Measurements from ENCODE around the gene SAMD10.

DNA sequence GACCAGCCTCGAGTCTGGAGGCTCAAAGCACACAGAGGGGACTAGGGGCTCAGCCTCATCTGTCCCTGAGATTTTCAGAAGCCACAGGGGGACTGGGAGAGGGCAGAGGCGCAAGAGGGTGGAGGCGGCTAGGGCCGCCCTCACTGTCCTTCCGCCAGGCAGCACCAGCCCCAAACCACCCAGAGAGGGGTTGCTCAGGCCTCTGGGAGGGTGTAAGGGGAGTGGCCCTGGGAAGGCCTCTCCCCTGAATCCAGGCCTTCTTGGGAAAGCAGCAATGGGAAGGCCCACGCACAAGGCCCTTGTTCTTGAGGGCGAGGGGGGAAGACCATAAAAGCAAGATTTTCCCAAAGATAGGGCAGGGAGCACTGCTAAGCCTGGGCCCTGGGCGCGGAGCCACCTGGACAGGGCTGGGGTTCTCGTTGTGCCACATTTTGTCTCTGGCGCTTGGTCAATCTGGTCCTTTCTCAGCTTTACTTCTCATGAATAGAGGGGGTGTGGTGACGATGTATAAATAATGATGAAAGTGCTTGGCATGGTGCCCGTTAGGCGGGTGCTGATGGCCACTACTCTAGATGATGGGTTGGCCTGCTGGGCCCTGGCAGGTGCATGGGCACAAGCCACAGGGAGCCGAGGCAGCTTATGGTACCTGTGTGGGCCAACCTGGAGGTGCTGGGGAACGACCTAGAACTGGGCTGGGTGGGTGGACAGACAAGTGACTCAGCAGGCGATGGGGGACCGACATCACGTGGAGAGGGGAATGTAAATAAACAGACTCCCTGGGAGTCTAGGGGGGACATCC lies 4.8 kb downstream of the SAMD10 start:
- TF ChIP-seq, protein P1, sequence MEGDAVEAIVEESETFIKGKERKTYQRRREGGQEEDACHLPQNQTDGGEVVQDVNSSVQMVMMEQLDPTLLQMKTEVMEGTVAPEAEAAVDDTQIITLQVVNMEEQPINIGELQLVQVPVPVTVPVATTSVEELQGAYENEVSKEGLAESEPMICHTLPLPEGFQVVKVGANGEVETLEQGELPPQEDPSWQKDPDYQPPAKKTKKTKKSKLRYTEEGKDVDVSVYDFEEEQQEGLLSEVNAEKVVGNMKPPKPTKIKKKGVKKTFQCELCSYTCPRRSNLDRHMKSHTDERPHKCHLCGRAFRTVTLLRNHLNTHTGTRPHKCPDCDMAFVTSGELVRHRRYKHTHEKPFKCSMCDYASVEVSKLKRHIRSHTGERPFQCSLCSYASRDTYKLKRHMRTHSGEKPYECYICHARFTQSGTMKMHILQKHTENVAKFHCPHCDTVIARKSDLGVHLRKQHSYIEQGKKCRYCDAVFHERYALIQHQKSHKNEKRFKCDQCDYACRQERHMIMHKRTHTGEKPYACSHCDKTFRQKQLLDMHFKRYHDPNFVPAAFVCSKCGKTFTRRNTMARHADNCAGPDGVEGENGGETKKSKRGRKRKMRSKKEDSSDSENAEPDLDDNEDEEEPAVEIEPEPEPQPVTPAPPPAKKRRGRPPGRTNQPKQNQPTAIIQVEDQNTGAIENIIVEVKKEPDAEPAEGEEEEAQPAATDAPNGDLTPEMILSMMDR (IDR thresholded peaks at IDR 0.05) = no peak
- TF ChIP-seq POLR2A (IDR thresholded peaks at IDR 0.05) = no peak

All from transverse colon (tissue), 3 donors.